Epidermal melanocyte (primary cell): ENCODE measurements around the gene LYPD5.
"Not testable (repeated sequence)": the region's sequence is repeated elsewhere in the genome, so short reads cannot be mapped to it uniquely, and the experiment has no call there.

ENCODE experiments used
- DNase-seq: peaks from one replicate; pipeline ENCODE4 v3.0.0; 2011; ENCODE audit warnings: low spot score; ENCODE audit not compliant: insufficient read length

LYPD5 gene

DNA sequence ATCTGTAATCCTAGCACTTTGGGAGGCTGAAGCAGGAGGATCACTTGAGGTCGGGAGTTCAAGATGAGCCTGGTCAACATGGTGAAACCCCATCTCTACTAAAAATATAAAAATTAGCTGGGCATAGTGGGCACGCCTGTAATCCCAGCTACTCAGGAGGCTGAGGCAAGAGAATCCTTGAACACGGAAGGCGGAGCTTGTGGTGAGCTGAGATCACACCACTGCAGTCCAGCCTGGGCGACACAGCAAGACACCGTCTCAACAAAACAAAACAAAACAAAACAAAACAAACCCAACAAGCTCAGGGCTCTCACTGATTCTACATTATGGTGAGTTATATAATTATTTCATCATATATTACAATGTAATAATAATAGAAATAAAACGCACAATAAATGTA, 4.2 kb upstream of the LYPD5 start:
- not testable (repeated sequence) for DNase-seq

GRCh38 chr19:43804432-43804831, 2.2 kb upstream of the LYPD5 start:
- DNase-seq = no peak

DNA sequence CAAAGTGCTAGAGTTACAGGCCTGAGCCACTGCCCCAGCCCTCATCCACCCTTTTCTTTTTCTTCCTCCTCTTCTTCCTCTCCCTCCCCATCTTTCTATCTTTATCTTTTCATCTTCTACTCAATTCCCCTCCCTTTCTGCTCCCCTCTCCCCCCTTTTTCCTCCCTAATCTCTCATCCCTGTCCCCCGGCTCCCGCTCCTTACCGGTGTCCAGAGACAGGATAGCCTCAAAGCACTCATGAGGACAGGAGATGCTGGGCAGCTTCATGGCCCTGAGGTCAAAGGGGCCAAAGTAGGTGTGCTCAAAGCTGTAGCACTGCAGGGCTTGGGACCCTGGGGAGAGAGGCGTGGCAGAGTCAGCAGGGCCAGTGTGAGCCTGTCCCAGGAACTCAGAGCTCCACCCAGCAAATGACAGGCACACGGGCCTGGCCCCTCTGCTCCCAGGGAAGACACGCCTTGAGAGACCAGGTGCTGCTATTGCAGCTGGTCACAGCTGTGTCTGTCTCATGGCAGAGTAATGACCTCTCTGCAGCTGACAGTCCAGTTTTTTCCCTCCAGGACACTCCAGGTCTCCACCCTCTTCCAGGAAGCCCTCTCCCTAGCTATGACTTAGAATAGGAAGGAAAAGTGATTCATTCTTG, 2.6 kb downstream of the LYPD5 start:
- DNase-seq = no peak

DNA sequence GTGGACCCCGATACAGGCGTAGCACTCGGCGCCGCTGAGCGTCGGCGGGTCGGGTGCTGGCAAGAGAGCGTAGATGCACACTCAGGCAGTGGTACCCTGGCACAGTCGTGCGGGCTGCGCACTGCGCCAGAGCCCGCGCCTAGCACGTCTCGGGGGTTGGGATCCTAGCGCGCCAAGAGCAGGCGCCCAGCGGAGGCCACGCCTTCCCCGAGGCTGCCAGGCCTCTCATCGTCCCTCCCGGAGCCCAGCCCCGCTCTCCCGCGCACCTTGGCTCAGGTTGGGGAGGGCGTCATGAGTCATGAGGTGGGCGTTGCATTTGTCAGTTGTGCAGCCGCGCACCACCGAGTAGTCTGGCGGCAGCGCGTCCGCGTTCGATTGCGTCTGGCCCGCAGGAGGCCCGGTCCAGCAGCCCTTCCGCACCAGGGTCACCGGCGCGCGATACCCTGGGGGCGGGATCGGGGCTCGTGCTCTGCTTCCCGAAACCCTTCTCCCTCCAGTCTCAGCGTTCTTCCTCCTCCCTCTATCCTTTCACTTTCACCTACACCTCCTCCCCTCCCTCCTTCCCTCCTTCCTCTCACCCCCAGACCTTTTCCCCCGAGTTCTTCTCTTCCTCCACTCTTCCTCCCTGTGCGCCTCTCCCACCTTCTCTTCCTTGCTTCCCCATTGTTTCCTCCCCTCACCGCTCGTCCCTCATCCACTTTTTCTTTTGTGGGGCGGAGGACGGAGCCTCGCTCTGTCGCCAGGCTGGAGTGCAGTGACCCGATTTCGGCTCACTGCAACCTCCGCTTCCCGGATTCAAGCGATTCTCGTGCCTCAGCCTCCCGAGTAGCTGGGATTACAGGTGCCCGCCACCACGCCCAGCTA, 3.5 kb downstream of the LYPD5 start:
- no peak for DNase-seq

DNA sequence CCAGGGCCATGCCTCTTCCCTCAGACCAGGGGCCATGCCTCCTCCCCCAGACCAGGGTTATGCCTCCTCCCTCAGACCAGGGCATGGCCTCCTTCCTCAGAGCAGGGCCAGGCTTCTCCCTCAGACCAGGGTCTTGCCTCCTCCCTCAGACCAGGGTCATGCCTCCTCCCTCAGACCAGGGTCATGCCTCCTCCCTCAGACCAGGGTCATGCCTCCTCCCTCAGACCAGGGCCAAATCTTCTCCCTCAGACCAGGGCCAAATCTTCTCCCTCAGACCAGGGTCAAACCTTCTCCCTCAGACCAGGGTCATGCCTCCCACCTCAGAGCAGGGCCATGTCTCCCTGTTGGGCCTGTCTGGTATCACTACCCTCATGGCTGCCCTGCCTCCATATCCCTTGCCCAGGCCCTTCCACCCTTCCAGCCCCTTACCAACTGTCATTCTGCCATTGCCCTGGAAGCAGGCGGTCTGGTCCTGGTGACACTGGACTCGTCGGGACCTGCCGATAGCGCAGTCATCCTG, 4.2 kb downstream of the LYPD5 start:
- no peak for DNase-seq

- DNase-seq = no peak
Measured at GRCh38 chr19:43797556-43797955, 4.7 kb downstream of the LYPD5 start.

GRCh38 chr19:43797118-43797517, 5.1 kb downstream of the LYPD5 start:
- no peak for DNase-seq

- DNase-seq = no peak
Measured at GRCh38 chr19:43790587-43790986, 11.7 kb downstream of the LYPD5 start.

DNA sequence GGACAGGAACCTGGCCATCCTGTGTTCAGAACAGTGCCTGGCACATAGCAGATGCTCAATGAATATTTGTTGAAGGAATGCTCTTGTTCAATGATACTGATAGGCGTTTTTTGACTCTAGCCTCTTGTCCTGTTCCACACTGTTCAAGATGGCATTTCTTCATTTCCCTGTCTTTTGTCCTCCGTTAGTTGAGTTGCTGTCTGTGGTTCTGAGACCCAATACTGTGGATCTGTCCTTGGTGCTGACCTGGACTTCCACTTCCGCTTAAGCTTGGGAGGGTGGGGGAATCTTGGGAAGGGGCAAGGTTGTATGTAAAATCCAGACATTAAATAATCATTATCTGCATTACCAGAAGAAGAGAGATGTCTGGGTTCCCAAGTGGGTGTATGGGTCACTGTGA, 13.2 kb downstream of the LYPD5 start:
- no peak for DNase-seq

DNA sequence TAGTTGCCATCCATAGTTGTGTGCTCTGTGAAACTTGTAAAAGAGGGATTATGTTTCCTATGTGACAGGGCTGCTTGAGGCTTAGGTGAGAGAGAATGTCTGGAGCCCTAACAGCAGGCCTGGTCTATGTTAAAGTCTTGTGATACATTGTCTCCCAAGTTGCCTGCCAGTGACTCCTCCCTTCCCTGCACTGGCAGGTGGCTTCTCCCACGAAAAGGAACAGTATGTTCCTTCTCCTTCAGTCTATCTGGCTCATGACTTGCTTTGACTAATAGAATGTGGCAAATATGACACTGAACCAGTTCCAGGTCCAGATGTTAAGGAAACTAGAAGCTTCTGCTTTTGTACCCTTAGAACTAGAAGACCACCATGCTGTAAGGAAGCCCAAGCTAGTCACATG, 15.6 kb downstream of the LYPD5 start:
- DNase-seq = no peak

DNA sequence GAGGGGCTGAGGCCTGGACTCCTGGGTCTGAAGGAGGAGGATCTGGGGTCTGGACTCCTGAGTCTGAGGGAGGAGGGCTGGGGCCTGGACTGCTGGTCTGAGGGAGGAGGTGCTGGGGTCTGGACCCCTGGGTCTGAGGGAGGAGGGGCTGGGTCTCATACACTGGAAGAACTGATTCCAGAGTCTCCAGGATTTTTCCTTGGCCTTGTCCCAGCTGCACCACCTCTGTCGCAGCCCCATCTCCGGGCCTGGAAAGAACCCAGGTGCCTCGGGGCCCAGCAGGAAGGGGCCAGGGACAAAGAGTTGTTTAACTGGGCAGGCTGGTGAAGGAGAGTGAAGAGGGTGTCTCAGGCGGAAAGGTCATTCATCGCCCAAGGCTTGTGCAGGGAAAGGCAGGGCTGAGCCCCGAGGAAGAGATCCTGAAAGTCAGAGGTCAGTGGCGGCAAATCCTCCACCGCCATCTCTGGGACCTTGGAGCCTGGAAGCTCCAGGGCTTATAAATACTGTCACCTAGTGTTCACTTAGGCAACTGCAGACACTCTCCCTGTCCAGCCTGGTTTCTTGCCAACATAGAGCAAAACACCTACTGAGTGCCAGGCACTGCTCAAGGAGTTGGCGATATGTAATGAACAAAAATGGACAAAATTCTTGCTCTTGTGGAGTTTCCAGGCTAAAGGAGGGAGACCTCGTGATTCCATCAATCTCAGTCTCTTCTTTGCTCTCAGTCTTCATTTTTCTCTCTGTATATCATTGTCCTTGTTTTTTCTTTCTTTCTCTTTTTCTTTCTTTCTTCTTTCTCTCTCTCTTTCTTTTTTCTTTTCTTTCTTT, 17.1 kb downstream of the LYPD5 start:
- peak; percentile 69 for DNase-seq

GRCh38 chr19:43784241-43784980, 17.8 kb downstream of the LYPD5 start:
- no peak for DNase-seq

DNA sequence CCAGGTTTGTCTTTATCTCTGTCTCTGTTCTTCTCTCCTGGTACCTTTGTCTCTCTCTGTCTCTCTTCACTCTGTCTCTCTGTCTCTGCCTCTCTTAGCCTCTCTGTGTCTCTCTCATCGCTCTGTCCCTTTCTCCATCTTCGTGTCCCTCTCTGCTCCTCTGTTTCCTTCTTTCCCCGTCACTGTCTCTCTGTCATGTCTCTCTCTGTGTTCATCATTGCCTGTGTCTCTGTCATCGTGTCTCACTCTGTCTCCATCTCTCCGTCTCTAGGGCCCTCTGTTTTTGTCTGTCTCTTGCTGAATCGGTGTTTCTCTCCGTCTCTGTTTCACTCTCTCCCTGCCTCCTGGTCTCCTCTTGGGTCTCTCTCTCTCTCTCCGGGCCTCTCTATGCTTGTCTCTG, 18.6 kb downstream of the LYPD5 start:
- no peak for DNase-seq

- DNase-seq = no peak
Measured at GRCh38 chr19:43782689-43783231, 19.5 kb downstream of the LYPD5 start.

DNA sequence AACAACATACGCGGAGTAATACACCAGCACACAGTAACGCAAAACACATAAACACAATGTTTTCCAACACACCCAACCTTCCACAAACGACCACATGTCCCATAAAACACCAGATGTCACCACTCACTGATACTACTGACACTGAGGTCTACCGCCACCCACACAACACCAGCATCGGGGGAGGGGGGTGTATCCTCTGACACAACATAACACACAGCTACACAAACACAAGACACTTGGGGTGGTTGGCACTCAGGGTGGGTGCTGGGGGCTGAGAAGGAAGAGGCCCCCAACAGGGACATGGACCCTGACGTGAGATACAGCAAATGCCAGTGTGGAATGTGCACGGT, 20.0 kb downstream of the LYPD5 start:
- DNase-seq = no peak

GRCh38 chr19:43781630-43782310, 20.5 kb downstream of the LYPD5 start:
- no peak for DNase-seq

DNA sequence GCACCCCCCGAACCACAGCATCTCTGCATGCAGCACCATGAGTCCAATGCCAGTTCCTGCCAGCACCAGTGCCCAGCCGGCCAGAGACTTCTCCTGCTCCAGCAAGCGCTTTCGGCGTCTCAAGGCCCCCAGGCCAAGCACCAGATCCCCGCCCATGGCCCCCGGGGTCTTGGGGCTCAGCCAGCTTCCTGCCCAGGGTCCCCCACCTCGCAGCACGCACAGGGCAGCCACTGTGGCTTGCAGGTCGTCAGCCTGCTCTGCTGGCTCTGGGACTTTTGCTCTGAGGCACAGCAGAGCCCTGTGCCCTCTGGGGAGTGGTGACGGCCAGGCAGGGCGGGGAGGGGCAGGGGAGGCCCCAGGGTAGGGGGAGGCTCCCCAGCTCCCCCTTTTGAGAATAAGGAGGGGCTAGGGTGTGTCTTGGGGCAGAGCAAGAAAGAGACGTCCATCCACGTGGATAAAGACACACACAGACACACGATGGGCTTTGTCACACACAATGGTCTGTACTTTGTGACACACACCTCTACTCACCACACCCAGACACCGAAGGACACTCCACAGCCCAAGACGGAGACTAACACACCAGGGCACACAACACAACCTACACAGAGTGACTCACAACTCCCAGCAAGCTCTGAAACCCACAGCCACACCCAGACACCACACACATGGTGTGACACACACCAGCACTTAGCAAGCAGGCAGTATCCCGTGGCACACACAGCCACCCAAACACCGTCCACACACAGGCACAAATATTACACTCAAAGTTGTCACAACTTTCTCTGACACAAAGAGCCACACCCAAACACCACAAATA, 21.3 kb downstream of the LYPD5 start, which contains the start of gene KCNN4:
Gene KCNN4 (minus strand): TSS at position 268 of the 820 bp plus-strand sequence. CDS start 112 bp downstream, at position 156.
- no peak for DNase-seq

DNA sequence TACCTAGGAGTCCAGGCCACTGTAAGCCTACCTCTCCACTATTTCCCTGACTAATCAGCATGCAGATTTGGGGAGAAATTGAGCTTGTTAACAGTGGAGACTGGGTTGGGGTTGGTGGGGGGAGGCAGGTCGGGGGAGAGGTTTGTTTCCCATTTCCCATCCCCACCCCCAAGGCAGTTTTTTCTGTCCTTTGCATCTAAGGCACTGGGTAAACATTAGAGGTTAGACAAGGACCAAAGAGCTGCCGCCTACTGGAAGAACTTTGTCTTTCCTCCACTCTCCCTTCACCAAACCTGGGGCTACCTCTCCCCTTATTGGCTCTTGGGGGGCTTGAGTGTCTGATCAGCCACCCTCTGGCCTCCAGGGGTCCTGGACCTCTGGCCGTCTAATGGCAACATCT, 22.4 kb downstream of the LYPD5 start:
- DNase-seq = no peak

DNA sequence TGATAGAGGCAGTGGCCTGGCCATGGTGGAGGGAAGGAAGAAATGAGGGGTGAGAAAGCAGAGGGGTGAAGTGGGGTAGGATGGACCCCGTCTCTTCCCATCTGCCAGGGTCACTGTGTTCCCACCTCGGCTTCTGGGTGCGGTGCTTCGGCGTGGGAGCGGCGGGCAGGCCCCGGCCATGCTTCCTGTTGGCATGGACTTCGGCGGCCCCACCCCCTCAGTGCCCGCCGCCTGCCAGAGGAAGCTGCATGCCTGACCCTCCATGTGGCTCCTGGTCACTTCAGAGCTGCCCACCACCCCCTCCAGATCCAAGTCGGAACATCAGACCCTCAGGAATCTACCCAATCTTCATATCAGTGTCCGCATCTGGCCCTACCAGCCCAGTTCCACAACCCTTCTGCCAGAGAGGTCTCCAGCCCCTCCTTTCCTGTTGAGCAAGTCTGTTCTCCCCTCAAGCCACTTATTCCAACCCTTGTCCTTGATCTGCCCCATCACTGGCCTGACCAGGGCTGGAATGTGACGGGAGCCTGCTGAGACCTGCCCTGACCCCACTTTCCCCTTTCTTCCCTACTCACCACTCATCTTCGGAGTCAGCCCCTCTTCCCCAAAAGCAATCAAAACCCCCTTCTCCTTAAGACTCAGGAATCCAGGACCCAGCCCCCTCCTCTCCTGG, 23.0 kb downstream of the LYPD5 start:
- no peak for DNase-seq
